Esophagus squamous epithelium (tissue), 4 donors: ENCODE measurements around the gene SRC.

Source experiments
- CTCF ChIP-seq, 6 experiments: fragments of 450-650 bp in 4 of 6; fragments of 200-600 bp in 2 of 6; sonication (generic) in 2 of 6; IDR thresholded peaks; one replicate each; pipeline ENCODE4 v1.5.1; 2016 to 2019; ENCODE audit warnings: antibody characterized with exemption in 6 of 6, mild to moderate bottlenecking in 4 of 6, moderate library complexity in 4 of 6
- POLR2A ChIP-seq, 4 donors: fragments of 450-650 bp; IDR thresholded peaks; one replicate each; pipeline ENCODE4 v1.6.1; 2017; ENCODE audit warnings: antibody characterized with exemption in 4 of 4, mild to moderate bottlenecking in 4 of 4, moderate library complexity in 3 of 4

GRCh38 chr20:37373020-37373598 is 27.2 kb downstream of the SRC start:
- TF ChIP-seq POLR2A (IDR thresholded peaks at IDR 0.05) (no peak), CTCF (IDR thresholded peaks at IDR 0.05) (no peak)
